GM13977 (cell line): ENCODE measurements around the gene HEBP2.

Source experiments
- DNase-seq: peaks from one replicate; pipeline ENCODE4 v3.0.0; 2012; ENCODE audit warnings: low spot score
- in situ Hi-C: fragments of 300-500 bp; cut with MboI; formaldehyde crosslinking; loops from one replicate; pipeline ENCODE4 v1.12.0; 2022; ENCODE audit warnings: low sequenced_read_pairs, low pct_unique_long_range_greater_than_20kb, mixed read lengths, inconsistent platforms; ENCODE audit not compliant: unreplicated experiment
- TF ChIP-seq, protein P1 (sequence below): IDR thresholded peaks from 2 replicates; pipeline ENCODE4 v1.5.1; 2012; ENCODE audit warnings: mild to moderate bottlenecking, control low read depth; ENCODE audit not compliant: insufficient read depth; ENCODE audit errors: extremely low read depth, missing control alignments

Gene HEBP2

GRCh38 chr6:138464085-138464484 lies 60.1 kb downstream of the HEBP2 start:
- in situ Hi-C loops, result no loop called here
- TF ChIP-seq, protein P1, sequence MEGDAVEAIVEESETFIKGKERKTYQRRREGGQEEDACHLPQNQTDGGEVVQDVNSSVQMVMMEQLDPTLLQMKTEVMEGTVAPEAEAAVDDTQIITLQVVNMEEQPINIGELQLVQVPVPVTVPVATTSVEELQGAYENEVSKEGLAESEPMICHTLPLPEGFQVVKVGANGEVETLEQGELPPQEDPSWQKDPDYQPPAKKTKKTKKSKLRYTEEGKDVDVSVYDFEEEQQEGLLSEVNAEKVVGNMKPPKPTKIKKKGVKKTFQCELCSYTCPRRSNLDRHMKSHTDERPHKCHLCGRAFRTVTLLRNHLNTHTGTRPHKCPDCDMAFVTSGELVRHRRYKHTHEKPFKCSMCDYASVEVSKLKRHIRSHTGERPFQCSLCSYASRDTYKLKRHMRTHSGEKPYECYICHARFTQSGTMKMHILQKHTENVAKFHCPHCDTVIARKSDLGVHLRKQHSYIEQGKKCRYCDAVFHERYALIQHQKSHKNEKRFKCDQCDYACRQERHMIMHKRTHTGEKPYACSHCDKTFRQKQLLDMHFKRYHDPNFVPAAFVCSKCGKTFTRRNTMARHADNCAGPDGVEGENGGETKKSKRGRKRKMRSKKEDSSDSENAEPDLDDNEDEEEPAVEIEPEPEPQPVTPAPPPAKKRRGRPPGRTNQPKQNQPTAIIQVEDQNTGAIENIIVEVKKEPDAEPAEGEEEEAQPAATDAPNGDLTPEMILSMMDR, result no peak
- no peak for DNase-seq

DNA sequence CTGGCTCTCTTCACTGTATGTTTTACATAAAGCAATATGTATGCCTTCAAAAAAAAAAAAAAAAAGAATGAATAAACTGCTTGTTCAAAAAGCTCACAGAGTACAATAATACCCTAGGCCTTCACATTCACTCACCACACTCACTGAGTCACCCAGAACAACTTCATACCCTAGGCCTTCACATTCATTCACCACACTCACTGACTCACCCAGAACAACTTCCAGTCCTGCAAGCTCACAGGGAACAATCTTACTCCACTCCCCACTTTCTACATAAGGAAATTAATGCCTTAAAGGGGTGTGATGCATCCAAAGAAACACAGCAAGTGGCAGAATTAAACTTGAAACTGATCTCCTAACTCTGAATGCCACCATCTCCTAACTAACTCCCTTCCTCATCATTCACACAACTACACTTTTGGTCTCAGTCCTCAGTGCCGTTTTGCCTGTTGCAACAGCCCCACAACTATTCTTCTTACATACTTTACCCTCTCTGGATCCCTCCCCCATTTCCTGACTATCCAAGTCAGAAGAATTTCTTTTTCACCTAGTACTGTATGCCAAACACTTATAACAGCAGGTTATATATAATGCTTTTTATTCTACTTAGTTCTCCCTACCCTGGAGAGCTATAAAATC lies 61.1 kb downstream of the HEBP2 start:
- in situ Hi-C loops, result no loop called here
- no peak for DNase-seq
- TF ChIP-seq, protein P1, result no peak

- DNase-seq, result no peak
- TF ChIP-seq, protein P1, result no peak
- in situ Hi-C loops, result no loop called here
These were observed 63.9 kb downstream of the HEBP2 start for GRCh38 chr6:138467901-138468300.

DNA sequence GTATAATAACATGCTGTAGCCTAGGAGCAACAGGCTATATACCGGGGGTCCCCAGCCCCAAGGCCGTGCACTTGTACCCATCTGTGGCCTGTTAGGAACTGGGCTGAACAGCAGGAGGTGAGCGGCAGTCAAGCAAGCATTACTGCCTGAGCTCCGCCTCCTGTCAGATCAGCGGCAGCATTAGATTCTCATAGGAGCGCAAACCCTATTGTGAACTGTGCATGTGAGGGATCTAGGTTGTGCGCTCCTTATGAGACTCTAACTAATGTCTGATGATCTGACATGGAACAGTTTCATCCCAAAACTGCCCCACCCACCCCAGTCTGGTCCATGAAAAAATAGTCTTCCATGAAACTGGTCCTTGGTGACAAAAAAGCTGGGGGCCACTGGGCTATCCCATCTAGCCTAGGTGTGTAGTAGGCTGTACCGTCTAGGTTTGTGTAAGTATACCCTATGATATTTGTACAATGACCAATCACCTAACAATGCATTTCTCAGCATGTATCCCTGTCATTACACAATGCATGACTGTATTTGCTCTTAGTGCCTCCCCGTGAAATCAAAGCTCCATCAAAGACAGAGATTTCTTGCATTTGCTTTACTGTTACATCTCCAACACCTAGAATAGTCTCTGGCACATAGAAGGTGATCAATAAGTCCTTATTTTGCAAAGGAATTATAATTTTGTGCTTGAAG lies 64.4 kb downstream of the HEBP2 start:
- no peak for DNase-seq
- TF ChIP-seq, protein P1, result no peak
- in situ Hi-C loops, result no loop called here
